Omental fat pad (tissue), 4 donors: ENCODE results near the gene CFAP97D1. TPM values are rescaled to one million over a fixed set of nuclear protein-coding genes. Genes with fewer than 3 reads are reported as not detected.

Source experiments
- ATAC-seq: fragments of 150-250 bp; one replicate; pipeline ENCODE4 v1.9.1; 2016; ENCODE audit warnings: mild to moderate bottlenecking, moderate library complexity; ENCODE audit not compliant: low FRiP score
- DNase-seq: peaks from one replicate; pipeline ENCODE4 v3.0.0-alpha.2; 2019; ENCODE audit warnings: low spot score
- CTCF ChIP-seq, 3 donors: fragments of 450-650 bp; IDR thresholded peaks; one replicate each; pipeline ENCODE4 v1.5.1; 2016 to 2017; ENCODE audit warnings: antibody characterized with exemption in 3 of 3, mild to moderate bottlenecking in 3 of 3, moderate library complexity in 2 of 3
- total RNA-seq, 4 donors: library from RNA; depleted of rRNA; stranded (reverse); fragments of >200 nt; gene quantifications; one replicate each; pipeline ENCODE4 v1.1.0, GENCODE V29; 2016

Gene CFAP97D1
- total RNA-seq: under 1 TPM in 2 of 4 donors, not detected in 2; 0.09 to 0.12 TPM

GRCh38 chr17:43780135-43780534, at the start of gene CFAP97D1:
TSS of gene CFAP97D1 (plus strand) at chr17:43780435. CDS start at chr17:43780463, 28 bp downstream.
- no peak for TF ChIP-seq CTCF (IDR thresholded peaks at IDR 0.05)
- ATAC-seq: no peak
- no peak for DNase-seq

- no peak for ATAC-seq
Measured at GRCh38 chr17:43732958-43733357, 47.3 kb upstream of the CFAP97D1 start.

GRCh38 chr17:43733956-43734355, 46.3 kb upstream of the CFAP97D1 start:
- DNase-seq (no peak), ATAC-seq (no peak)
- no peak for TF ChIP-seq CTCF (IDR thresholded peaks at IDR 0.05)

More at GRCh38 chr17:43732958-43733357, 47.3 kb upstream of the CFAP97D1 start:
- no peak for TF ChIP-seq CTCF (IDR thresholded peaks at IDR 0.05)
- DNase-seq: no peak

- DNase-seq (no peak), ATAC-seq (no peak)
- TF ChIP-seq CTCF (IDR thresholded peaks at IDR 0.05): no peak
Measured at GRCh38 chr17:43734376-43734775, 45.9 kb upstream of the CFAP97D1 start.

- DNase-seq: no peak
Measured at GRCh38 chr17:43736389-43736788, 43.8 kb upstream of the CFAP97D1 start.

GRCh38 chr17:43737722-43738121, 42.5 kb upstream of the CFAP97D1 start:
- ATAC-seq (no peak), DNase-seq (no peak)
- TF ChIP-seq CTCF (IDR thresholded peaks at IDR 0.05): no peak

More at GRCh38 chr17:43736389-43736788, 43.8 kb upstream of the CFAP97D1 start:
- TF ChIP-seq CTCF (IDR thresholded peaks at IDR 0.05): no peak
- ATAC-seq: no peak

- DNase-seq: no peak
- no peak for TF ChIP-seq CTCF (IDR thresholded peaks at IDR 0.05)
- ATAC-seq: no peak
Measured at GRCh38 chr17:43740541-43740940, 39.7 kb upstream of the CFAP97D1 start.
